Mucosa of descending colon (tissue), 3 donors: ENCODE results near the gene INIP. TPM values are rescaled to one million over a fixed set of nuclear protein-coding genes. Genes with fewer than 3 reads are reported as not detected.
A peak's percentile ranks its signal among the peaks of the same experiment; 100 is the strongest.
"Not testable (repeated sequence)": the region's sequence is repeated elsewhere in the genome, so short reads cannot be mapped to it uniquely, and the experiment has no call there.

Experiments used
- ATAC-seq: fragments of 200-7000 bp; cut with Tn5 transposase; one replicate; pipeline ENCODE4 v1.9.1; 2020; ENCODE audit warnings: mild to moderate bottlenecking, moderate library complexity
- DNase-seq, 3 donors: peaks; one replicate each; pipeline ENCODE4 v3.0.0-alpha.2; 2020
- H3K36me3 ChIP-seq: fragments of 200-600 bp; one replicate; pipeline ENCODE4 v1.8.0; 2021; ENCODE audit warnings: low read depth, mild to moderate bottlenecking
- H3K4me1 ChIP-seq: fragments of 200-600 bp; one replicate; pipeline ENCODE4 v1.8.0; 2021; ENCODE audit warnings: low read depth, mild to moderate bottlenecking
- H3K4me3 ChIP-seq: fragments of 200-600 bp; one replicate; pipeline ENCODE4 v1.8.0; 2021; ENCODE audit warnings: mild to moderate bottlenecking
- H3K9me3 ChIP-seq: fragments of 200-600 bp; one replicate; pipeline ENCODE4 v1.8.0; 2021; ENCODE audit warnings: mild to moderate bottlenecking
- CTCF ChIP-seq: fragments of 200-600 bp; IDR thresholded peaks from one replicate; pipeline ENCODE4 v1.8.0; 2022; ENCODE audit warnings: antibody characterized with exemption, mild to moderate bottlenecking
- intact Hi-C, 2 donors: fragments of 100-400 bp; cut with DNase I in 1 of 2; cut with micrococcal nuclease in 1 of 2; formaldehyde crosslinking; loops; one replicate each; pipeline versions ENCODE4 v1.11.0 to v1.11.1; 2022; cut with DNase I, micrococcal nuclease
- total RNA-seq, 3 donors: library from RNA; stranded (reverse); fragmentation: NEBNext Ultra II Directional in 2 of 3; extraction: Animal tissue kit (Norgen Biotek cat#: 25700) in 2 of 3; gene quantifications; one replicate each; pipeline versions ENCODE4 v1.2.1 to v1.2.4, GENCODE V29; 2021 to 2023
- donor health status: DM: no; HTN: no; CAD: no; lungs with moderate emphysema.
- donor health status: DM: no; HTN: no; CAD: no.
- donor health status: DM: no; HTN: yes; CAD: no.

Gene INIP
- total RNA-seq, 3 donors from 2014 or later = 25.6 to 36.4 (median 30.6) TPM

GRCh38 chr9:112743216-112743836, 25.4 kb upstream of the INIP start:
- no peak for TF ChIP-seq CTCF
- Histone ChIP-seq H3K4me1 (peaks cover 5% of the 10 kb centered on the region), H3K36me3 (no peaks in the 10 kb centered on the region), H3K4me3 (no peak overlapping the region), H3K9me3 (no peaks in the 10 kb centered on the region)
- DNase-seq = no peak
- peak; percentile 28 for ATAC-seq
- intact Hi-C loops = no loop called here

GRCh38 chr9:112734892-112735291, 17.0 kb upstream of the INIP start:
- intact Hi-C loops = no loop called here
- no peak overlapping the region for H3K4me3 ChIP-seq
- peaks cover 14% of the 10 kb centered on the region for H3K4me1 ChIP-seq
- TF ChIP-seq CTCF = no peak
- no peaks in the 10 kb centered on the region for H3K36me3 ChIP-seq
- DNase-seq (no peak), ATAC-seq (no peak)
- no peaks in the 10 kb centered on the region for H3K9me3 ChIP-seq

- intact Hi-C loops = no loop called here
- Histone ChIP-seq H3K4me3 (no peak overlapping the region), H3K36me3 (no peaks in the 10 kb centered on the region), H3K4me1 (peaks cover 4% of the 10 kb centered on the region), H3K9me3 (no peaks in the 10 kb centered on the region)
- no peak for TF ChIP-seq CTCF
- ATAC-seq (peak; percentile 97), DNase-seq (peak in 1 of 3 donors; percentile 71)
These were observed 14.1 kb upstream of the INIP start for GRCh38 chr9:112731971-112732370.

- H3K9me3 ChIP-seq = no peaks in the 10 kb centered on the region
- intact Hi-C loops = no loop called here
- peaks cover 4% of the 10 kb centered on the region for H3K4me1 ChIP-seq
- DNase-seq (no peak), ATAC-seq (no peak)
- H3K4me3 ChIP-seq = no peak overlapping the region
- no peak for TF ChIP-seq CTCF
- H3K36me3 ChIP-seq = no peaks in the 10 kb centered on the region
These were observed 10.5 kb upstream of the INIP start for GRCh38 chr9:112728401-112728800.

- no peaks in the 10 kb centered on the region for H3K9me3 ChIP-seq
- intact Hi-C loops = no loop called here
- ATAC-seq = no peak
- H3K36me3 ChIP-seq = no peaks in the 10 kb centered on the region
- no peak for TF ChIP-seq CTCF
- no peak overlapping the region for H3K4me3 ChIP-seq
- DNase-seq = no peak
- peaks cover 4% of the 10 kb centered on the region for H3K4me1 ChIP-seq
These were observed 8.5 kb upstream of the INIP start for GRCh38 chr9:112726428-112726827.

GRCh38 chr9:112725961-112726360, 8.0 kb upstream of the INIP start:
- DNase-seq = no peak
- H3K4me3 ChIP-seq = no peak overlapping the region
- no peaks in the 10 kb centered on the region for H3K36me3 ChIP-seq
- peak; percentile 30 for ATAC-seq
- H3K9me3 ChIP-seq = no peaks in the 10 kb centered on the region
- intact Hi-C loops = no loop called here
- TF ChIP-seq CTCF = no peak
- H3K4me1 ChIP-seq = peaks cover 1% of the 10 kb centered on the region

GRCh38 chr9:112722749-112723148, 4.8 kb upstream of the INIP start:
- H3K36me3 ChIP-seq, intact Hi-C loops, DNase-seq, H3K4me1 ChIP-seq, H3K9me3 ChIP-seq, H3K4me3 ChIP-seq, ATAC-seq: not testable (repeated sequence)
